Measurements from ENCODE around the gene CELA2A.

- TF ChIP-seq CTCF (optimal IDR thresholded peaks at IDR 0.05 in 1 of 3, IDR thresholded peaks at IDR 0.05 in 1 of 3, conservative IDR thresholded peaks at IDR 0.05 in 1 of 3; ENCODE audit: extremely low read depth in 1 of 3, insufficient read depth in 2 of 3, low read length in 3 of 3), result no peak
- no peak for TF ChIP-seq EZH2 (IDR thresholded peaks at IDR 0.05; ENCODE audit: low read length)
Observed at GRCh38 chr1:15413563-15414444, 42.7 kb upstream of the CELA2A start.

Measured in keratinocyte (primary cell).